ENCODE measurements around the gene GRIK4.
A peak's percentile ranks its signal among the peaks of the same experiment; 100 is the strongest.

GRIK4 gene

GRCh38 chr11:120526241-120526640, 14.7 kb downstream of the GRIK4 start:
- no peak for DNase-seq

GRCh38 chr11:120527111-120527761, 15.7 kb downstream of the GRIK4 start:
- DNase-seq, result no peak

- no peak for DNase-seq
These were observed 17.2 kb downstream of the GRIK4 start for GRCh38 chr11:120528749-120529148.

GRCh38 chr11:120529214-120529613, 17.7 kb downstream of the GRIK4 start:
- DNase-seq, result no peak

- DNase-seq, result no peak
These were observed 18.4 kb downstream of the GRIK4 start for GRCh38 chr11:120529911-120530310.

GRCh38 chr11:120532082-120532831, 20.7 kb downstream of the GRIK4 start:
- no peak for DNase-seq

- no peak for DNase-seq
These were observed 21.3 kb downstream of the GRIK4 start for GRCh38 chr11:120532832-120533196.

GRCh38 chr11:120536091-120536796, 24.7 kb downstream of the GRIK4 start:
- DNase-seq, result no peak

GRCh38 chr11:120536797-120537169, 25.2 kb downstream of the GRIK4 start:
- DNase-seq, result no peak

- DNase-seq, result no peak
These were observed 26.4 kb downstream of the GRIK4 start for GRCh38 chr11:120537996-120538395.

- no peak for DNase-seq
These were observed 27.2 kb downstream of the GRIK4 start for GRCh38 chr11:120538707-120539106.

- DNase-seq, result no peak
These were observed 28.3 kb downstream of the GRIK4 start for GRCh38 chr11:120539667-120540369.

- DNase-seq, result no peak
These were observed 29.4 kb downstream of the GRIK4 start for GRCh38 chr11:120540744-120541465.

GRCh38 chr11:120543521-120544215, 32.1 kb downstream of the GRIK4 start:
- no peak for DNase-seq

GRCh38 chr11:120545813-120546212, 34.3 kb downstream of the GRIK4 start:
- DNase-seq, result peak; percentile 85

GRCh38 chr11:120546312-120547205, 35.0 kb downstream of the GRIK4 start:
- DNase-seq, result peak; percentile 39

GRCh38 chr11:120547316-120547715, 35.8 kb downstream of the GRIK4 start:
- no peak for DNase-seq

- DNase-seq, result peak; percentile 60
These were observed 36.5 kb downstream of the GRIK4 start for GRCh38 chr11:120547811-120548681.

- no peak for DNase-seq
These were observed 37.2 kb downstream of the GRIK4 start for GRCh38 chr11:120548682-120549209.

- no peak for DNase-seq
These were observed 37.8 kb downstream of the GRIK4 start for GRCh38 chr11:120549346-120549745.

Data from hematopoietic multipotent progenitor cell treated with erythropoietin and hydrocortisone succinate and interleukin-3 and kit ligand, for 4 days (in vitro differentiated cells).